Measurements from ENCODE around the gene USP14.

DNA sequence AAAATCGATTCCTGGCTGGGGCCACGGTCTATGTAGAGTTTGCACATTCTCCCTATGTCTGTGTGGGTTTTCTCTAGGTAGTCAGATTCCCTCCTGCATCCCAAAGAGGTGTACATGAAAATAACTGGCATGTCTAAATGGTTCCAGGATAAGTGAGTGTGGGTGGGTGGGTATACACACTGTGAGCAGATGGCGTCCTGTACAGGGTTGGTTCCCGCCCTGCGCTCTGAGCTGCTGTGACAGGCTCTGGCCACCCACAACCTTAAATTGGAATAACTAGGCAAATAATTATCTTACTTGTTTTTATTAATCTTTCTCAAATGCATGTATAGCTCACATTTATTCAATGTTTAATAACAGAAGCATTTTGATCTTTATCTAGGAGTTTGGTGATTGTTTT is 93.2 kb downstream of the USP14 start:
- TF ChIP-seq, protein P1, sequence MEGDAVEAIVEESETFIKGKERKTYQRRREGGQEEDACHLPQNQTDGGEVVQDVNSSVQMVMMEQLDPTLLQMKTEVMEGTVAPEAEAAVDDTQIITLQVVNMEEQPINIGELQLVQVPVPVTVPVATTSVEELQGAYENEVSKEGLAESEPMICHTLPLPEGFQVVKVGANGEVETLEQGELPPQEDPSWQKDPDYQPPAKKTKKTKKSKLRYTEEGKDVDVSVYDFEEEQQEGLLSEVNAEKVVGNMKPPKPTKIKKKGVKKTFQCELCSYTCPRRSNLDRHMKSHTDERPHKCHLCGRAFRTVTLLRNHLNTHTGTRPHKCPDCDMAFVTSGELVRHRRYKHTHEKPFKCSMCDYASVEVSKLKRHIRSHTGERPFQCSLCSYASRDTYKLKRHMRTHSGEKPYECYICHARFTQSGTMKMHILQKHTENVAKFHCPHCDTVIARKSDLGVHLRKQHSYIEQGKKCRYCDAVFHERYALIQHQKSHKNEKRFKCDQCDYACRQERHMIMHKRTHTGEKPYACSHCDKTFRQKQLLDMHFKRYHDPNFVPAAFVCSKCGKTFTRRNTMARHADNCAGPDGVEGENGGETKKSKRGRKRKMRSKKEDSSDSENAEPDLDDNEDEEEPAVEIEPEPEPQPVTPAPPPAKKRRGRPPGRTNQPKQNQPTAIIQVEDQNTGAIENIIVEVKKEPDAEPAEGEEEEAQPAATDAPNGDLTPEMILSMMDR (tag by site-specific recombination; IDR thresholded peaks at IDR 0.05): no peak
- TF ChIP-seq ZNF768 (tag by site-specific recombination; IDR thresholded peaks at IDR 0.05): no peak
- no peak for TF ChIP-seq KLF16 (tag by site-specific recombination; IDR thresholded peaks at IDR 0.05)
- no peak for TF ChIP-seq ZNF785 (tag by site-specific recombination; IDR thresholded peaks at IDR 0.05)
- TF ChIP-seq SALL2 (tag by site-specific recombination; IDR thresholded peaks at IDR 0.05; ENCODE audit: borderline replicate concordance): no peak

Measured in HEK293 (cell line).